ENCODE results near the gene PCA3.
"Not testable (repeated sequence)": the region's sequence is repeated elsewhere in the genome, so short reads cannot be mapped to it uniquely, and the experiment has no call there.

PCA3 gene

GRCh38 chr9:76764138-76764537, at the start of gene PCA3:
PCA3 (plus strand) TSS chr9:76764438.
- no peak for DNase-seq

DNA sequence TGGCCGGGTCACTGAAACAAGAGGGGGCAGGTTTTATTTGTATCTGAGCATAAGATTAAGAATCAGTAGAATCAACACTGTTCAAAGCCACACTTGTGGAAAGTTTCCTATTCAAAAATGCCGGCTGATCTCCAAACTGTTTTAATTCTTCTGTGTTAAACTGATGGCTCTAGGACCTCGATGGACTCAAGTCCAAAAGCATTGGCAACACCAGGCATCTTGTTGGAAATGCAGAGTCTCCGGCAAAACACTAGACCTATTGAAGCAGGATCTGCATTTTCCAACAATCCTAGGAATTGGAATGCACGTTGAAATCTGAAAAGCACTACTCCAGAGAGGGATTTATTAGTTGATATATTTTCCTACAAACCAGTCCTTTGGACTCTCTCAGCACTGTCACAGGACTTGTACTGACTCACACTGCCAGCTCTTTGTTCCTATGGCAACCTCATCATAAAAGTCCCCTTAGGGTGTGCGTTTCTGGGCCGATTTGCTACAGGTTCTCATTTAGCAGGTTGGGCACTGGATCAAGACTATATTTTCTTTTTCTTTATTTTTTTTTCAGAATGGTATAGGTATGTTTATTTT, 48.1 kb upstream of the PCA3 start:
- no peak for DNase-seq

DNA sequence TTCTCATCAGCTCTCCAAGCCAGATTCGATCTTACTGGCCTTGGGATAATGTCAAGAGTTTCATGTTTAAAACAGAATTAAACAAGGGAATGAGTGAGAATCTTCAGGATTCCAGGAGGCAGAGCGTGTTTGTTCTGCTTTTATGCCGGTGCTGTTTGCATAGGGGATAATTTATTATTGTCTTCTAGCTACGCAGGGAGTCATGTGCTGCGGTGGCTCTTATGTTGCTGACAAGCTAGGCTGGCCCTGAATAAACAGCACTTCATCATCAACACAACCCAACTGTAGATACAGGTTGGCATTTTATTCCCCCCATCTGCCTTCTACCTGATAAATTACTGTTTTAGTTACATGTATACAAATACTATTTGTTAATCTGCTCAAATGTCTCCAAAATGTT, 47.1 kb upstream of the PCA3 start:
- no peak for DNase-seq

DNA sequence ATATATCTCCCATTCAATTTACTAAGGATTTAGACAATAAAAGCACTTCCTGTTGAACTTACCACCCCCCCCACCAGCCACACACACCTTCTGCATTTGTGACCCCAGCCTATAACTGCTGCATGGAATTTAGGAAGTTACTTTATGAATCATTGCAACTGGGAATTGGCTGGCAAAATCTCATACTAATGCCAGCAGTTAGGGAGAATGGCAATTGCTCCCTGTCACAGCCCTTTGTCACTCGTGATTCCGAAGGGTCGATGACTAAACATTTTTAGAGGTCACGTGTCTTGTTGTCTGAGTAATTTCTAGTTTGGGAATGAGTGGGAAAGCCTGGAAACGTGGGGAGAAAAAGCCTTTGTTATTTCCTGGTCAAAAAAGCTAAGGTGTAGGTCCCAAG, 46.6 kb upstream of the PCA3 start:
- peak; percentile 44 for DNase-seq

GRCh38 chr9:76718166-76718565, 46.1 kb upstream of the PCA3 start:
- no peak for DNase-seq

DNA sequence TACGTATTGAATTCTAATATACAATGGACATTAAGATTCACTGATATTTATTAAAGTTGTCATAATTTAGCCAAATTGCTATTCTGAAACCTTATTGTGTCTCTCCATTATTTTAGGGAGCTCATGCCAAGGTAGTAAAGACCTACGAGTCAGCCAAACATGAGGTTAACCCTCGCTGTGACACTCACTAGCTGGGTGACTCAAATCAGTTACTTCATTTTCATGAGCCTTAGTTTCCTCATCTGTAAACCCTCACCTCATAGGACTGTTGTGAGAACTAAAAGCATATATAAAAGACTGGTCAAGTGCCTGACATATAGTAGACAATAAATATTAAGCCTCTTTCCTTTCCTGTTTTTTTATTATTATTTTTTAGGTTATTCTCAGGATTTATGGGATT, 44.0 kb upstream of the PCA3 start:
- peak; percentile 30 for DNase-seq

- no peak for DNase-seq
Measured at GRCh38 chr9:76725011-76725546, 39.2 kb upstream of the PCA3 start.

DNA sequence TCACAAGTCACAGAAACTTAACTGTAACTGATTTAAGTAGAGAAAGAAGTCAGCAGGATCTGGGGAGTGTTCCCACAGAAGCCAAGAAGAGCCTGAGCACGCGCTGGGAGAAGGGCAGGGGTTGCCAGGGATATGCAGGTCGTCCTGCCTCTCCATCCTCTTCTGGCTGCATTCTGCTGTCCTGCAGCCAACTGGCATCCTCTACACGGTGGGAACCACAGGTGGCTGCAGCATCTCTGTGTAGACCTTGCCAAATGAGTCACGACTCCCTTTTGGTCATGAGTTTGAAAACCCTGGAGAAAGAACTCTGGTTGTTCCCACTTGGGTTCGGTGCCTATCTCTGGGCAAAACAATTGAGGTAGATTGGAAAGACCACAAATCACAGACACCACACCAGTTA, 38.4 kb upstream of the PCA3 start:
- DNase-seq = no peak

DNA sequence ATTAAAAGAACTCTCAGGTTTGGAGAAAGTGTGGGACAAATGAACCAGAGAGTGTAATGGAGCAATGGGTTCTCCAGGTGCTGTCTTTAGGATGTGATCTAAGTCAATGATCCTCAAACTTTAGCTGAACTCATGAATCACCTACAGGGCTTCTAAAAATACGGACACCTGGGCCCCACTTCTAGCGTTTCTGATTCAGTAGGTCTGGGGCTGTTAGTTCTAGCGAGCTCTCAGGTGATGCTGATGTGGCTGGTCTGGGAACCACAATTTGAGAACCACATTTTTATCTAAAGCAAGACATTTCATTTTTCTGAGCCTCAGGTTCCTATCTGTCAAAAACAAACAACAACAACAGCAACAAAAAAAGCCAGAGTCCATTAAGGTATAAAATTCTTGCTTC, 35.1 kb upstream of the PCA3 start:
- no peak for DNase-seq

DNA sequence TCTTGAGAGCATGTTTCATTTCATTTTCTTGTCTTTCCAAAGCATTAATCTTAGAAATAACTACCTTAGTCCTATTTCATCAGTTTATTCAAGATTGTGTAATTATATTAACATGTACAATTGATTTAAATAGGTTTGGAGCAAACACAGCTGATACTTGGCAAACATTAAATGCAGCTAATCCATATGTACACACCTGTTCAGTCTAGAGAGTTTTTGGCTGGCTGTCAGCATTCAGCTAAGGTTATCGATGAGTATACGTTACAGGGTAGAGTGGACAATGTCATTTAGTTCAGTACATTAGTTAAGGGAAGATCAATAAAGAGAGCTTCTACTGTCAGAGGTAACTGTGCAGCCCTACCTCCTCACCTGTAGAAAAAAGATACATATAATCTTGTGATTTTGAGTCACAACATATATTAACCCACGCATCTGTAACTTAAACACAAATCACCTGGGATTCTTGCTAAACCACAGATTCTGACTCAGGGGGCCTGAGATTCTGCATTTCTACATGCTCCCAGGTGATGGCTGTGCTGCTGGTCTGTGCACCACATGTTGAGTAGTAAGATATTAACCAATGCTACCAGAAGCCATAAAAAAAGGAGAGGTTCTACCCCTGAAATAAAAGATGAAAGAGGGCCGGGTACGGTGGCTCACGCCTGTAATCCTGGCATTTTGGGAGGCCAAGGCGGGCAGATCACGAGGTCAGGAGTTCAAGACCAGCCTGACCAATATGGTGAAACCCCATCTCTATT, 34.1 kb upstream of the PCA3 start:
- DNase-seq = no peak

- DNase-seq = peak; percentile 15
Measured at GRCh38 chr9:76730801-76731200, 33.4 kb upstream of the PCA3 start.

DNA sequence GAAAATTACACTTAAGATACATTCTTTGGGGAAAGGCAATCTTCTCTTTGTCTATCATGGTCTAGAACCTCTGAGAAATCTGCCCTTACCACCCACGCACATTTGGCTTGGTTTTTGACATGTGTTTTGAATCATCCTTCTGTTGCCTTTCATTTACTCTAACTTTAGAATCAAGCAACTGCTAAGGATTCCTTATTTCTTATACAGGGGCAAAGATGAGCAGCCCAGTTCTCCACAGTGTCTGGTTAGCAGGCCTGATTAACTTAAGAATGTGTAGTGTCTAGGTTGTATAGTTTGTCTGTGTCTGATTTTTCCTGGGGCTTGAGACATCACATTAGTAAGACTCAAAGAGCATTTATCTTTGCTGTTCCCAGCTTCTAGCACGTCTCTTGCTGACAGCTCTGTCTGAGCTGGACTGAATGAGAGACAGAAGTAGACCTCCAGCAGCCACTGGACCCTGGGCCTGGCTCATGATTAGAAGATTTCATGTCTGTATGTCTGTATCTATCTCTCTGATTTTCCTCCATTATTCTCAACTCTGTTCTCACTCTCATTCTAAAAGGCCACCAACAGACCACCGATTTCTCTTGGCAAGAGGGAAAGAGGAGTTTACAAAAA, 31.8 kb upstream of the PCA3 start:
- no peak for DNase-seq

DNA sequence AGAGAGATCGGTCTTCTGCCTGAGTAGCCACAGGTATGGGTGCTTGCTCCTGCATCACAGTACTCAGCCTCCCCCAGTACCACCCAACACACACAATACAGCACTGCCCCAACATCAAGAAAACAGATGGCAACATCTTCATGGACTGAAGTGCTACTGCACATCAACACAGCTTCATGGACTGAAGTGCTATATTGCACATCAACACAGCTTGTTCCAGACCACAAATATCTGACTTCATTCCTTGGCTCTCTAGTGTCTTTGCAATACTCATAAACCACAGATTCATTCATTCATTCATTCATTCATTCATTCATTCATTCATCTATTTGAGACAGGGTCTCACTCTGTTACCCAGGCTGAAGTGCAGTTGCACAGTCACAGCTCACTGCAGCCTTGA, 31.1 kb upstream of the PCA3 start:
- DNase-seq = no peak

GRCh38 chr9:76734716-76735115, 29.5 kb upstream of the PCA3 start:
- DNase-seq = no peak

DNA sequence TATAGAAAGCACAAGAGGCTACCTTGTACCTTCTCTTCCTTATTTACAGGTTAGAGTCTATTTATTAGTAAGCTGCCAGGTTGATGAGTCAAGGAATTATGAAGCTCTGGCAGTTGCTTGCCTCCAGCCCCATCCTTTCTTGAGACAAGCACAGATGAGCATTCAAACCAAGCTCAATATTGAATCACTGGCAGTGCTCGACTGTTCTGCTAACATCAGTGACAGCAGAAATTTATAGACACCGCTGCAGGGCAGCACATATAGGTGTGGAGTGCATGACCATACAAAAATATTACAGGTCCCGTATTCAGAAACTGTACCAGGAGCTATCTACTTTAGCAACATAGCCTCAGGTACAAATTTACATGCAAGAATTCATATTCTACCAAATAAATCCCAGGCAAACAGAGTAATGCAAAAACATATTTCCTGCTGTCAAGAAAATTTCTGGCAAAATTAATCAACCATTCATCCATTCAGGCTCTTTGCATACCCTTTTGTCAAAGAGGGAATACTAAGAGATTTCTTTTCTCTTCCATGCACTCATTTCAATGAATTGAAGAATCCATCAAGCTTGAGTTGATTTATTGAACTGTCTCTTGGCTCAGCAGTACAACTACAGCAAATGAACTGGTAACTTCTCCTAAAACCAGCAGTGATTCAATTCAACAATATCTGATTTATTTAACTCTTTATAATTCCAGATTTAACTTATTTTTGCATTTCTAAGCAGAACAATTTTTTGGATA, 26.9 kb upstream of the PCA3 start:
- DNase-seq = no peak

DNA sequence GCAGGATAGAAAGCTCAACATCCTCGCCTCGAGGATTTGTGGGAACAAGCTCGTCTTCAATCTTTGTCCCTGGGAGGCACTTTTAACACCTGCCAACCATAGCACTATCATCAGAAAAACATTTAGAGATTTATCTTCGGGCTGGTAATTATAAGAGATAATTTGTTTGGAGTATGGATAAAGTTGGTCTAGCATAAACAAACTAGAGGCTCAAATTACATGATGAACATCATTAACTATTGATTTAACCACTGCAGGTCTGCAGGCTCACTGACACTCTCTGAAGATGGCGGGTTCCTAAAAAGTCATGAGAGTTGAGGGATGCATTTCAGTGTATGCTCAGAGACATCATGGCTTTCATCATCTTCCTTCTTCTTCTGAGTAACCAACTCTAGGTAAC, 25.8 kb upstream of the PCA3 start:
- DNase-seq = no peak

DNA sequence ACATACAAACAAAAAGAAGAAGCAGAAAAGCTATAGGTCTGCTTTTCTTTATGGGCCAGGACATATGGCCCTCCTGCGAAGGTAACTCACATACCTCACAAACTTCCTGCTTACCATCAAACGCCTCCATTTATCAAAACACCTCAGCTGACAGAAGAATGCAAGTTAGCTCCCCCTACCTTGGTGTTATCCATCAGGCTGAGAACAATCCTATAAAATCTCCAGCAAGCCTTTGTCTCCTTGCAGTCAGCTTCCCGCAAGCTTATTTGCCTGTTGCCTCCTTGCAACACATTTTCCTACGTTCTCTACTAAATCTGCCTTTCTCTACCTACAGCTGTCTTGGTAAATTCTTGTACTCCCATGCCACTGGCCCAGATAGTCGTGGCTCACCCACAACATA, 22.7 kb upstream of the PCA3 start:
- DNase-seq = no peak

GRCh38 chr9:76742890-76743289, 21.3 kb upstream of the PCA3 start:
- not testable (repeated sequence) for DNase-seq

DNA sequence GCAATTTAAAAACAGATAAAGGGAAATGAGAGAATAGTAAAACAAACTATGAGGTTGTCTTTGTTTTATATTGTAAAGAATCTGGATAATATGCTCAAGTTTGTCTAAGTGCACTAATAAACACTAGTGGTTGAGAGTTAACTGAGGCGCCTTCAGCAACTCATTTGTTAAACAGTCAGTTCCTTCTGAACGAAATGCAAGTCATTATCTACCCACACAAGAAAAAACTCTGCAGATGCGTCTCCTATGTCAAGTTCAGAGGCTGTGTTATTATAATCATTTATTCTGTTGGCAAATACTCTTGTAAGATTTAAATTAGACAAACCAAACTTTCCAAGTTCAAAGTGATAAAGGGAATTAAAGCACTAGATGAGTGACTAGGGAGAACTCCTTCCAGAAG, 20.3 kb upstream of the PCA3 start:
- DNase-seq = no peak

- no peak for DNase-seq
Measured at GRCh38 chr9:76744336-76744735, 19.9 kb upstream of the PCA3 start.

GRCh38 chr9:76751001-76751400, 13.2 kb upstream of the PCA3 start:
- no peak for DNase-seq

DNA sequence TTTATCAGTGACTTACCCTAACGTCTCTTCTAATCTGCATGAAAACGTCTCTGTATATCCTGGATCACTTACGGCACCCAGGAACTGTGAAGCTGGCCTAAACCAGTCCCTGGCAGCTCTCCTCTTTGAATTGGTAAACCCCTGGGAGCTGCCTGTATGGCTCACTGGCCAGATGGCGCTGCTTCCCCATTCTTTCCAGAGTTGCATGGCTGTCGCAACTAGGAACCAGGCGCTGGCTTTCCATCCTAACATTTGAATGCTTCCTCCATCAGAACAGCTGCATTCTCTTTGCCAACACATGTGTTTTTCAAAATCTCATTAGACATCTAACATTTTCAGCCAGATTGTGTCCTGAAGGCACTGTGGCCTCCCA, 8.0 kb upstream of the PCA3 start:
- DNase-seq = peak; percentile 39

- no peak for DNase-seq
Measured at GRCh38 chr9:76756941-76757673, 7.1 kb upstream of the PCA3 start.
